K562 (cell line): ENCODE results near the gene ITGA11.

ENCODE experiments used
- MED1 ChIP-seq: sonication (generic); formaldehyde crosslinking; IDR thresholded peaks from 2 replicates; pipeline ENCODE4 v1.8.1; 2023; ENCODE audit warnings: missing genetic modification reagents, borderline replicate concordance
- POLR2A ChIP-seq: fragments of 450-650 bp; conservative IDR thresholded peaks from 2 replicates; pipeline ENCODE4 v1.6.1; 2016
- SIN3A ChIP-seq, 2 experiments: fragments of 150-350 bp in 1 of 2; IDR thresholded peaks; 2 replicates each; pipeline ENCODE4 v1.6.1; 2011 to 2016; ENCODE audit warnings: borderline replicate concordance in 2 of 2, low read depth in 2 of 2, low read length in 2 of 2, mild to moderate bottlenecking in 2 of 2, moderate library complexity in 2 of 2; ENCODE audit not compliant: control insufficient read depth in 1 of 2

GRCh38 chr15:68304589-68305337 is 127.2 kb downstream of the ITGA11 start:
- TF ChIP-seq MED1 (CRISPR knock-in tag) (no peak), SIN3A (IDR thresholded peaks at IDR 0.05; ENCODE audit: borderline replicate concordance in 2 of 2, control insufficient read depth in 1 of 2, low read depth in 2 of 2, low read length in 2 of 2) (no peak), POLR2A (no peak)
